ENCODE measurements around the gene APBA2.

APBA2 gene

GRCh38 chr15:29066310-29066709 lies 180.5 kb downstream of the APBA2 start:
- no peak for DNase-seq

DNA sequence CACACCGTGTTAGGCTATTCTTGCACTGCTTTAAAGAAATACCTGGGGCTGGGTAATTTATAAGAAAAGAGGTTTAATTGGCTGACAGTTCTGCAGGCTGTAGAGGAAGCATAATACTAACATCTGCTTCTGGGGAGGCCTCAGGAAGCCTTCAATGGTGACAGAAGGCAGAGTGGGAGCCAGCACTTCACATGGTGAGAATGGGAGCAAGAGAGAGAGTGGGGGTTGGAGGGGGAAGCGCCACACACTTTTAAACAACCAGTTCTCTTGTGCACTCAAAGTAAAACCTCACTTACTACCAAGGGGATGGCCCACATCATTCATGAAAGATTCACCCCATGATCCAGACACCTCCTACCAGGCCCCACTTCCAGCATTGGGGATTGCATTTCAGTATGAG lies 181.1 kb downstream of the APBA2 start:
- peak; percentile 29 for DNase-seq

DNA sequence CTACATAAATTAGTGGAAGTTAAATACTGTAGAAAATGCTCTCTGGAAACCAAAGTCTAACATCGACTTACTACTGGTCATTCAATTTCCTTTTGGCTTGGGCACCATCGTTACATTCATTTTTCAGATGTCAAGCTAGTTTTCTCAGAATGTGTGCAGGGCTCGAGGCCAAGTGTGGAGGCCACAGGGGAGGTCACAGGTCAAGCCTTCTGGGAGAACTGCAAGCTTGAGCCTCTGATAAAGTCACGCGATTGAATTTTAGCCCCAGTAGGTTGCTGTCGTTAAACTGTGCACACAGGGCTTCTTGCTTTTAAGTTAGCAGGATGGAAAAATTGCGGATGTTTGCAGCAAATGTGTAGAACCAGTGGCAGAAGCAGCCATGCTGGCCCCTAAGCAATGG lies 182.2 kb downstream of the APBA2 start:
- no peak for DNase-seq

DNA sequence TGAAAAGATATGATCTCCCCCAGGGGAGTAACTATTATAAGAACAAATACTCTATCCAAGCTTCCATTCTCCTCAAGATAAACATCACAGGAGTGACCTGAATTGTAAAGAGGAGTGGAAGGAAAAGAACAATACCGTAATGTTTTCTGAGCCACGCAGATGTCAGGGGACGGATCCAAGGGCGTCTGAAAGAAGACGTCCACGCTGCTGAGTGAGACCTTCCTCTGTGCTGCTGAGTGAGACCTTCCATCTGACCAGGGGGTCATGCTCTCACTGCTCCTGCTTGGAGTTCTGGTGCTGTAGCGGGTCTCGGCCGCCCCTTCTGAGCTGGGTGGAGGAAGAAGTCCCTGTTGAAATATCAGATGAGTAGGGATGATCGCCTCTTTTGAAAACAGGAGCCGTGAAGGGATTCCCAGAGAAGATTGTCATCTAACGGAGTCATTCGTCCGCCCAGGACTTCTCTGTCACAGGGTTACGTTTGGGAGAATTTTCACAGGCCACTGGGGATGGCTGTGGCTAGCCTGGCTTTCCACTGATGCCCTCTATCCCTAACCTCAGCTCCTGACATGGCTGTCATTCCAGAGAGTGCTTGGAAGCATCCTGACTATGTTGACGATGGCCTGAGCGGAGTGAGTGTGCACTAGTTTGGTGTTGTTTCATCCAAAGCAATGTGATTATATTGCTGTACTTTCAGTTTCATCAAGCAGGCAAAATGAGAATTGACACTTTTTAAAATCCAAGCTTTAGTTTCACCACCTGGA lies 184.9 kb downstream of the APBA2 start:
- DNase-seq: no peak

GRCh38 chr15:29071232-29071881 lies 185.6 kb downstream of the APBA2 start:
- peak; percentile 71 for DNase-seq

- DNase-seq: no peak
Observed at GRCh38 chr15:29071882-29072273, 186.1 kb downstream of the APBA2 start.

DNA sequence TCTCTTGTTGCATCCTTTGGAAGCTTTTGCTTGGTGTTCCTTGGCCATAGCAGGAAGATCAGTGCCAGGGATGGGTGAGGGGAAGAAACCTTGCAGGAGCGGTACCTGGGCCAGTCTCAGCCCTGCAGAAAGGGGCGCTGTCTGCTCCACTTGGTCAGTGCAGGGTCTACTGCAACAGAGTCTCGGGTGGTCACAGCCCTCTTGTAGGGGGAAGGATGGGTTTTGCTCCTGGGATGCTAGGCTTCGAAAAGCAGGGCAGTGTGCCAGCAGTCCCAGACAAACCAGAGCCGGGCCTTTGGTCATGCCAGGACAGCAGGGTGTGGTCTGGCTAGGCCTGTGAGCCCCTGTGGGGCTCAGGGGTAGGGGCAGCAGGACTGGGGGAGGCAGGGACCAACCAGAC lies 186.7 kb downstream of the APBA2 start:
- DNase-seq: no peak

DNA sequence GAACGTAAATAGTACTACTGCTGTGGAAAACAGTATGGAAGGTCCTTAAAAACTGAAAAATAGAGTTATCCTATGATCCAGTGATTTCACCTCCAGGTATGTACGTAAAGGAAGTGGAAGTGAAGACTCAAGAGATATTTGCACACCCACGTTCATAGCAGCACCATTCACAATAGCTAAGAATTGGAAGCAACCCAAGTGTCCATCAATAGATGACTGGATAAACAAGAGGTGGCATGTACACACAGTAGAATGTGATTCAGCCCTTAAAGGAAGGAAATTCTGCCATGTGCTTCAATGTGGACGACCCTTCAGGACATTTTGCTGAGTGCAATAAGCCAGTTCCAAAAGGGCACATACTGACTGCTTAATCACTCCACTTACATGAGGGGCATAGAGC lies 188.3 kb downstream of the APBA2 start:
- DNase-seq: no peak

DNA sequence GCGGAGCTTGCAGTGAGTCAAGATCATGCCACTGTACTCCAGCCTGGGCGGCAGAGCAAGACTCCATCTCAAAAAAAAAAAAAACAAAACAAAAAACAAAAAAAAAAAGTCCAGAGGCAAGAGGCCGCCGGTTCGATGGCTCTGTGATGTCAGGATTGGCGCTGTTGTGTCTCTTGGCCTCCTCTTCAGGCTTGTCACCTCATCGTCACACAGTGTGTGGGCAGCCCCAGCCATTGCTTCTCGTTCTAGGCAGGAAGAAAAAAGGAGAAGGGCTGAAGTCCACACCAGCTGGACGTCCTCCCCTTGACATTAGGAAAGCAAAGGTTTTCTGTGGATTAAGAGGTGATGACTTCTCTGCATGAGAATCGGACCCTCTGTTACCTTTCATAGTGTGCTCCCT lies 192.8 kb downstream of the APBA2 start:
- no peak for DNase-seq

GRCh38 chr15:29079479-29079878 lies 193.7 kb downstream of the APBA2 start:
- no peak for DNase-seq

DNA sequence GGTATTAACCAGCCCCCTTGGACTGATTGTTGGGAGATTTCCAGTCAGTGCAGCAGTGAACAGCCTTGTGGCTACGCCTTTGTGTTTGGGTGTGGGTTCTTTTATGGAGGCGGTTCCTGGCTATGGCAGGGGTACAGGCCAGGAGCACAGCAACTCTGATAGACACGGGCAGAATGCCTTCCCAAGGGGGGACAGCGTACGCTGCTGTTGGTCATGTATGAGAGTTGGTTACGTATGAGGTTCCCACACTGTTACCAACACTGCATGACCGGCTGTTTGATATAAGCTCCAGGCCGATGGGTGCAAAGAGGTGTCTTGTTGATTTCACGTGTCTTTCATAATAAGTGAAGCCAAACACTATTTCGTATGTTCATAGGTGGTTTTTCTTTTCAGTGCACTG lies 196.0 kb downstream of the APBA2 start:
- DNase-seq: no peak

DNA sequence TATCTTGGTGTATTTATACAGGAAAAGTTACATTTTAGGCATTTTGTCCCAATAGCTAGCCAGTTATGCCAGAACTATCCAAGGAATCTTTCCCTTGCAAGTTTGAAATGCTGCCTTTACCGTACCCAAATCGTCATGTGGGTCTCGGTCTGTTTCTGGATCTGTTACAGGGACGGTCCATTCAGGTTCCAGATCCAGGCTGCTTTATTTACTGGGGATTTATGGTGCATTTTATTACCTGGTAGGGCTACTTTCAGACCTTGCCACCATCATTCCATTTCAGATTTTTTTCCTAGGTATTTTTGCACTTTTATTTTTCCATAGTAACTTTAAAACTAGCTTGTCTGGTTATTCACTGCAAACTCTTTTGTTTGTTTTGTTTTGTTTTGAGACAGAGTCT lies 197.4 kb downstream of the APBA2 start:
- DNase-seq: no peak

- DNase-seq: no peak
Observed at GRCh38 chr15:29083858-29084257, 198.1 kb downstream of the APBA2 start.

DNA sequence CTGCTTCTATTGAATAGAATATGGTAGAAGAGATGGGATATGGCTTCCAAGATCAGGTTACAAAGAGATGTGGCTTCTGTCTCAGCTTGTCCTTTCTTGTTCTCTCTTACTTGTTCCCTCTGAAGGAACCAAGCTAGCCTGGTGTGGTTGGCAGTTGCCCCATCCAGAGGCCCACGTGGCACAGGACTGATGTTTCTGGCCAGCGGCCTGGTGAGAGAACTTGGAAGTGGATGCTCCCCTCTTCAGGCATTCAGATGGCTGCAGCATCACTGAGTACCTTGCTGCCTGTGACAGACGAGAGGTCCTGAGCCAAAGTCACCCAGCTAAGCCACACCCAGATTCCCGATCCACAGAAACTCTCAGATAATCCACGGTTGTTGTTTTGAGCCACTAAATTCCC lies 200.2 kb downstream of the APBA2 start:
- DNase-seq: no peak

DNA sequence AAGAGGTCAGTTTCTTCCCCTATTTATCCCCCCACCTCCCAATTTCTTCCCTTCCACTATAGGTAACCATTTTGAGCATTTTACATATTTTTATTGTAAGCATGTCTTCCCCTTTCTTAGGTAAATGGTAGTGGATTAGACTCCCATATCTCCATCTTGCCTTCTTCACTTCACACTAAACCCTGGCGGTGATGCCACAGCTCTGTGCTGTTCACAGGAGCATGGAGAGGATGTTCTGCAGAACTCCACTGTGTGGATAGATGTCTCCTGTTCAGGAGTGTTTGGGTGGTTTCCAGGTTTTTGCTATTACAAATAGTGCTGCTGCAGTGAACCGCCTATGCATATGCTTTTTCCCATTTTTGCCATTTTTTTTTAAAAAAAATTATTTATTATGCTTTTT lies 201.1 kb downstream of the APBA2 start:
- no peak for DNase-seq

GRCh38 chr15:29087521-29088285 lies 201.9 kb downstream of the APBA2 start:
- no peak for DNase-seq

DNA sequence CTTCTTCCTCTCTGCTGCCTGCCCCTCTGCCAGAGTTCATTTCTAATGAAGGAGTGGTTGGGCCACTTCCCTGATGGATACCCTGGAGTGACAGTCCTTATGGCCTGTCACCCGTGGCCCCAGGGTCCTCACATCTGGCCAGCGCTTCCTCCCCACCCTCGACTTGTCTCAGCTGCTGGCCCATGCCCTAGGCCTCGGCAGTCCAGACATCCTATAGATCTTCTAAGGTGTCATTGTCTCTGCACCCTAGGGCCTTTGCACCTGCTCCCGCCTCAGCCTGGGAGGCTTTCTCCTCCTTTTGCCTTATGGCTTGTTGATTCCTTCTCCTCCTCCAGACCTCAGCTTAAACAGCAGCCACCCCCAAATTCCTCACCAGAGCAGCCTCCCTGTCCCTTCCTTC lies 202.9 kb downstream of the APBA2 start:
- DNase-seq: no peak

DNA sequence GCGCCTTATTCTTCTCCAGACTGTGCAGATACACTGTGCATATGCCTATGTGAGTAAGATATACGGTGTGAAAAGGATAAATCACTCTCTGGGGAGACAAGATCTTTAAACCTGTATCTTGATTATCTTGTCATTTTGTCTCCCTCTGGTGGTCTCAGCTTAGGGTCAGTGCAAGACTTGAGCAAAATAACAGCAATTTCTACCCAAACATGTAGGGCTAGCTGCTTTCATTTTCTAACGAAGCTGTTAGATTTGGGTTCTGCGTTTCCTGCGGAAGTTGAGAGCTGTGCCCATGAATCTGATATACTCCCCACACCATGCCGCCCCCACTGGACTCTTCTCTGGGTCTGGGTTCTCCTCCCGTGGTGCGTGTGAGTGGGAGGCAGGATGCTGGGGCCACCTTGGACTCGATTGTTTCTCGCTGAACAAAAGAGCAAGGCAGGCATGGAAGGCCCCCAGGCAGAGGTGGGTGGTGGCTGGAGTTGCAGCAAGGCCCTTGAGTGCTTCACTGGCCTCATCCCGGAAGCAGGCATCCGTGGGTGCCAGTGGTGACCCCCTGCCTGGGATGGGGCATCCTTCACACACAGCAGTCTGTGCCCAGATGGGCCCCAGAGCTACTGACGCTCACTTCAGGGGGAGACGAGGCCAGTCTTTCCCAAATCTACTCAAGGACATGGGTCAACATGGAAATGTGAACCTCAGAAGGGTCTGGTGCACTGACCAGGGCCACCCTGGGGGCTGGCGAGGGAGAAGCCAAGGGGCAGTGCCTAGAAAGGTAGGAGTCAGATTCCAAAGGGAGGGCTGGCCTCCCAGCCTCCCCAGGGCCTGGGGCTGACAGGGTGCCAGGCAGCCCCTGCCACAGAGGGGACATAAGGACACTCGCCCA lies 204.2 kb downstream of the APBA2 start:
- no peak for DNase-seq

DNA sequence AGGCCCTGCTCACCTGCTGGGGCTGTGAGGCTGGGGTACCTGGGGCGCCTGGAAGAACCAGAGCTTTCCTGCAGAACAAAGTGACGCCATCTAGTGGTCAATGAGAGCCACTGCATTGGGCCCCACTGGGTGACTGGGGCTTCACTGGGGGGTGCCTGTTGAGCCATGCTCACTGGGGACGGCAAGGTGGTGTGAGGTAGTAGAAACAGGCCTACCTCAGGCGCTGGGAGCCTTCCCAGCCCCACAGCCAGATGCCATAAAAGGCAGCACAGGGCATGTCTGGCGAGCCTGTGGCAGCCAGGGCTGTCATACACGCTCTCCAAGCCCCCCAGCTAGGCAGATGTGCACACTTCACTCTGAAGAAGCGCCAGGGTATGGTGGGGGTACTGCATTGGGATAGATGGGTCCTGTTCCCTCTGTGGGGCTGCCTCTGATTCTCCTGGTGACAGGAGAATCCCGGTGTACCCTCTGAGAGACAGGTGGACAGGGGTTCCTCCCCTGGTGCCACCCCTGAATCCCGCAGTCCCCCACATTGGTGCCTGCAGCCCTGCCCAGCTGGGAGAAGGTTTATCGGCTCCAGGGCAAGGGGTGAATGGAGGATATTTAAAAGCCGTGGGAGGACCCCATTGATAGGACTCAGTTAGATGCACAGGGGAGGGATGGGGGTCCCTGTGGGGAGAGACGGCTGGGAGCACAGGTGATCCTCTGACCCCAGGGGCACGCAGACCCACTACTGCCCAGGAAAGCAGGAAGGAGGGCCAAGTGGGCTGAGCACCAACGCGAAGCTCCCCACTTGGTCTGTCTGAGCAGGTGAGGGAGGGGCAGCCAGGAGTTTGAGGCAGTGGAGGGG lies 205.1 kb downstream of the APBA2 start:
- no peak for DNase-seq

- DNase-seq: no peak
Observed at GRCh38 chr15:29091666-29092065, 205.9 kb downstream of the APBA2 start.

DNA sequence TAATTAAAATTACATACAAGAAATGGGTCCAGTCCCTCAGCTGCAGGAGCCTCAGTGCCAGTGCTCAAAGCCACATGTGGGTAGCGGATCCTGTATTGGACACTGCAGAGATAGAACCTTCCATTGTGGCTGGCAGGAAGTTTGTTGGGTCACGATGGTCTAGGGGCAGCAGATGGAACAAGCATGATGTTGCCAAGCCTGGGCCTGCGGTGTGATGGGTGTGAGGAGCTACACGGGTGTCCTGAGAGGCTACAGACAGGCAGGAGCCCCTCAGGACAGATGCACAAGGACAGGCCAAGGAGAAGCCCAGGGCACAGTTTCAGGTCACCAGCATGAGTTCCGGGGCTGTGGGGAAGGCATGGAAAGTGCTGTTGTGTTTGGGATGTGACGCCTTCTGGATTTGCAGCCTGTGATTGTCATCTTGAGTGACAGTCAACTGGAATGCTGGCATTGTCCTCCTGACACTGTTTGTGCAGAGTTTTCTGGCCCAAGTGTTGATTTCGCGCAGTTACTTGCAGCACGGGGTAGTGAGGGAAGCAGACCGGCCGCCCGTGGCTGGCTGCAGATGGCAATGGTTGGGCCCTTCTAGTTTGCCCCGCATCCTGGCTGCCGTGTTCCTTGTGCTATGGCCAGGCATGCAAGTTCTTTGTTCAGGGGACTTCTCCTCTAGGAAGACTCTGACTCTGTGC lies 206.7 kb downstream of the APBA2 start:
- no peak for DNase-seq

- DNase-seq: no peak
Observed at GRCh38 chr15:29093065-29093435, 207.3 kb downstream of the APBA2 start.
